IPS DF 6.9 (cell line): ENCODE measurements around the gene IFT122.
"Not testable (repeated sequence)": the region's sequence is repeated elsewhere in the genome, so short reads cannot be mapped to it uniquely, and the experiment has no call there.

Source experiments
- DNase-seq: peaks from one replicate; pipeline ENCODE4 v3.0.0-alpha.2; 2013; ENCODE audit warnings: low read depth, low spot score
- H3K27ac ChIP-seq: one replicate; pipeline ENCODE4 v1.5.1; 2013; ENCODE audit warnings: low read length, control low read depth
- H3K27me3 ChIP-seq: 2 replicates; pipeline ENCODE4 v1.6.1; 2013; ENCODE audit warnings: mild to moderate bottlenecking, low read length; ENCODE audit not compliant: control insufficient read depth, insufficient read depth
- H3K36me3 ChIP-seq: 2 replicates; pipeline ENCODE4 v1.6.1; 2013; ENCODE audit warnings: low read length; ENCODE audit not compliant: control insufficient read depth, insufficient read depth
- H3K4me1 ChIP-seq: 2 replicates; pipeline ENCODE4 v1.6.1; 2013; ENCODE audit warnings: low read length; ENCODE audit not compliant: control insufficient read depth, insufficient read depth
- H3K4me3 ChIP-seq: 2 replicates; pipeline ENCODE4 v1.5.1; 2013; ENCODE audit warnings: mild to moderate bottlenecking, low read length
- H3K9me3 ChIP-seq: 2 replicates; pipeline ENCODE4 v1.6.1; 2013; ENCODE audit warnings: low read length, inconsistent platforms; ENCODE audit not compliant: control insufficient read depth, insufficient read depth
- WGBS: extraction: QIAGEN DNeasy Blood & Tissue Kit; methylation state at CpG from one replicate; pipeline ENCODE4 v1.1.7; 2013; ENCODE audit warnings: mixed read lengths, missing lambda C conversion rate; ENCODE audit not compliant: insufficient read length, insufficient coverage; 5-methylcytosine and 5-hydroxymethylcytosine counted together

IFT122 gene

DNA sequence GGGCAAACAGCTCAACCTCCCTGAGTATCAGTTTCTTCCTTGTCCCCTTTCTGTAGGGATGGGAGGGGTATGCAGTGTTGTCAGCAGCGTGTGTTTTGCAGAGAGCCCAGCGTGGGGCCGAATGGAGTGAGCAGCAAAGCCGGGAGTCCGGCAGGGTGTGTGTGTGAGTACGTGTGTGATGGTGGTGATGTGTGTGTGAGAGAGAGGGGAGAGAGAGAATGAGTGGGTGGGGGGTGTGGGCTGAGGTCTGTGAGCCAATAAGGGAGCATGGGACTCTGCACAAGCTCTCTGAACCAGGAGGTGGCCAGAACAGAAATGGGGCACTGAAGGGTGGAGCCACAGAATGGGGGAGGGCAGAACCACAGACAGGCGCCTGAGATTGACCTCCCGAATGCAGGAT is 43.8 kb downstream of the IFT122 start:
- no peak overlapping the region for H3K27ac ChIP-seq
- WGBS: 100% methylated on average over 1 of the region's 8 CpGs
- H3K36me3 ChIP-seq: 0 out of 2 replicates have a peak, but pooled peaks cover 3% of the 10 kb centered on the region
- no peak for DNase-seq
- no peak overlapping the region for H3K4me3 ChIP-seq
- H3K27me3 ChIP-seq: no peaks in the 10 kb centered on the region
- H3K4me1 ChIP-seq: peaks cover 9% of the 10 kb centered on the region
- no peaks in the 10 kb centered on the region for H3K9me3 ChIP-seq

DNA sequence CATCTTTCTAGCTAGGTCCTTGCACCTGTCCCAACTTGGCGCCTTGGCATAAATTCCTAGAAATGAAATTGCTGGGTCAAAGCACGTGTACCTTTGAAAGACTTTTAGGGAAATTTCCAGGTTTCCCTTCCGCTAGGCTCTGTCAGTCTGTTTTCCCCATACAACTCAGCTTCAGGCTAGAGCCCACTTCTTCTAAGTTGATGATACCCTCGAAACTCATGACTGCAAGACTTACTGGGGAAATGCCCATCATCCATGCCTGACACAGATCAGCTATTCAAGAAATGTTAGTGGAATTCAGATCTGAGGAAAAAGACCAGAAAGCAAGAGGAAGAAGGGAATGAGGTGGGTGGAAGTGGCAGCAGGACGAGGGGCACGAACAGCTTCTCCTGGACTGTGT is 45.1 kb downstream of the IFT122 start:
- WGBS: no CpG with 5 or more reads among the region's 6 CpGs
- not testable (repeated sequence) for DNase-seq, H3K27ac ChIP-seq, H3K9me3 ChIP-seq, H3K4me1 ChIP-seq, H3K27me3 ChIP-seq, H3K4me3 ChIP-seq, H3K36me3 ChIP-seq

- H3K4me3 ChIP-seq: no peak overlapping the region; the same call in 1 of the 2 replicates
- no peak overlapping the region for H3K27ac ChIP-seq
- H3K36me3 ChIP-seq: 0 out of 2 replicates have a peak, but pooled peaks cover 3% of the 10 kb centered on the region
- DNase-seq: no peak
- H3K4me1 ChIP-seq: peaks cover 9% of the 10 kb centered on the region
- H3K9me3 ChIP-seq: no peaks in the 10 kb centered on the region
- H3K27me3 ChIP-seq: no peaks in the 10 kb centered on the region
- WGBS: no CpG with 5 or more reads among the region's 11 CpGs
Measured at GRCh38 chr3:129485721-129486663, 46.0 kb downstream of the IFT122 start.

DNA sequence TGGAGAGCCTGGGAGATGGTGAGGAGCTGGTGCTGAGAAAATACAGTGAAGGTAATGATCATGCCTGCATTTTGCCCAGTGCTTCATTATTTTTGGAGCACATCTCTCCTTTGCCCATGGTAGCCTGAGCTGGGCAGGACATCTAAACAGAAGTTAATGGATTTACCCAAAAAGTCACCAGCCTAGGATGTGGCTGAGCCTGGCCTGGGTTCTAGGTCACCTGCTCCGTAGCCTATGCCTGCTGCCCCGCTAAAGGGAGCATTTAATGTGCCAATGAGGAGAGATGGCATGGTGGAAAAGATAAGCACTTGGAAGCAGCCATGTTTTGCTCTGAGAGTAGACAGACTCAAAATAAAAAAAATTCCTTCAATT is 46.6 kb downstream of the IFT122 start:
- H3K4me3 ChIP-seq: no peak overlapping the region
- no CpG with 5 or more reads among the region's 2 CpGs for WGBS

GRCh38 chr3:129487183-129487867 is 47.3 kb downstream of the IFT122 start:
- peaks cover 9% of the 10 kb centered on the region for H3K4me1 ChIP-seq
- no peaks in the 10 kb centered on the region for H3K9me3 ChIP-seq
- H3K27ac ChIP-seq: no peak overlapping the region
- H3K4me3 ChIP-seq: no peak overlapping the region
- DNase-seq: no peak
- H3K27me3 ChIP-seq: no peaks in the 10 kb centered on the region
- H3K36me3 ChIP-seq: 0 out of 2 replicates have a peak, but pooled peaks cover 3% of the 10 kb centered on the region
- no CpG with 5 or more reads among the region's 13 CpGs for WGBS

More for the DNA sequence above, 46.6 kb downstream of the IFT122 start:
- H3K27me3 ChIP-seq: no peaks in the 10 kb centered on the region
- no peak overlapping the region for H3K27ac ChIP-seq
- no peak for DNase-seq
- 0 out of 2 replicates have a peak, but pooled peaks cover 3% of the 10 kb centered on the region for H3K36me3 ChIP-seq
- peaks cover 9% of the 10 kb centered on the region for H3K4me1 ChIP-seq
- no peaks in the 10 kb centered on the region for H3K9me3 ChIP-seq

DNA sequence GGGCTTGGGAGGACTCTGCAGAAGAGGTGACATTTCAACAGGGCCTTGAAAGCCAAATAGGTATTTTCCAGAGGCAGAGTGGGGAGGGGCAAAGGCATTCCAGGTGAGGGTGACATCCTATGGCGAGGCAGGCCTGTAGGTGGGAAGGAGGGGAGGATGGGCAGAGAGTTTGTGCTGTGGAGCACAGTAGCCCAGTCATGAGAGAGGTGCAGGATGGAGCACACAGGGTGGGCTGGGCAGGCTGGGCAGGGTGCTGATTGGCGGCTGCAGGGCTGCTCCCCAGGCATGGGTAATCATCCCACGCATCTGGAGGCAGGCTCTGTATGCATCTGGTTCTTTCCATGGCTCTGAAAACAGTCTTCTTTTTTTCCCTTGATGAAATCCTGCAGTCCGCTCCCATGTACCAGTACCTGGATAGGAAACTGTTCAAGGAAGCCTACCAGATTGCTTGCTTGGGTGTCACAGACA is 47.9 kb downstream of the IFT122 start:
- not testable (repeated sequence) for H3K27me3 ChIP-seq, H3K4me1 ChIP-seq, DNase-seq, H3K4me3 ChIP-seq, H3K36me3 ChIP-seq, H3K27ac ChIP-seq, H3K9me3 ChIP-seq
- no CpG with 5 or more reads among the region's 4 CpGs for WGBS

- not testable (repeated sequence) for H3K9me3 ChIP-seq, H3K36me3 ChIP-seq, H3K4me3 ChIP-seq, H3K4me1 ChIP-seq, H3K27ac ChIP-seq, H3K27me3 ChIP-seq, DNase-seq
- no CpG with 5 or more reads among the region's 10 CpGs for WGBS
Measured at GRCh38 chr3:129489258-129489657, 49.2 kb downstream of the IFT122 start.

GRCh38 chr3:129490273-129490675 is 50.2 kb downstream of the IFT122 start:
- Histone ChIP-seq H3K27me3 (no peaks in the 10 kb centered on the region), H3K4me1 (peaks cover 9% of the 10 kb centered on the region), H3K27ac (no peak overlapping the region), H3K4me3 (no peak overlapping the region), H3K36me3 (no peaks in the 10 kb centered on the region; the same call in 1 of the 2 replicates), H3K9me3 (no peaks in the 10 kb centered on the region)
- WGBS: no CpG with 5 or more reads among the region's 5 CpGs
- peak; percentile 81 for DNase-seq

GRCh38 chr3:129491077-129491476 is 51.1 kb downstream of the IFT122 start:
- WGBS: no CpG with 5 or more reads among the region's 4 CpGs
- not testable (repeated sequence) for H3K27ac ChIP-seq, H3K4me3 ChIP-seq, H3K4me1 ChIP-seq, DNase-seq, H3K36me3 ChIP-seq, H3K9me3 ChIP-seq, H3K27me3 ChIP-seq

DNA sequence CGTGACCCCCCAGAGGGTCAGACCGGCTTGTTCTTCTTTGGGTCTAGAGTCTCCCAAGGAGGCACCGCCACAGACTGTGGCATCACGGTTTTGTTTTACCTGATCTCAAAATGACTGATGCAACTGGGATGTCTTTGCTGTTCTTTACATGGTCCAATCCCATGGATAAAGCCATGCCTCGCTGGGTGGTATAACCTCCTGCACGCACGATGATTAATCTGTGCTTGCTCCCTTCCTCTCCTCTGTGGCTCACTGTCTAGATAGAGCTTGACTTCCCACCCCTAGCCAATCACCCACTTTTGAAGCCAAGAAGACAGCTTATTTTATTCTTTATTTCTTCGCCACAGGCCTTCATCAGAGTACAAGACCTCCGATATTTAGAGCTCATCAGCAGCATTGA is 51.8 kb downstream of the IFT122 start:
- Histone ChIP-seq H3K27ac (no peak overlapping the region), H3K36me3 (no peaks in the 10 kb centered on the region; the same call in 1 of the 2 replicates), H3K9me3 (no peaks in the 10 kb centered on the region), H3K4me1 (peaks cover 4% of the 10 kb centered on the region), H3K27me3 (no peaks in the 10 kb centered on the region), H3K4me3 (no peak overlapping the region)
- no peak for DNase-seq
- no CpG with 5 or more reads among the region's 9 CpGs for WGBS
